ENCODE data around the gene KPNA1.

The KPNA1 gene

DNA sequence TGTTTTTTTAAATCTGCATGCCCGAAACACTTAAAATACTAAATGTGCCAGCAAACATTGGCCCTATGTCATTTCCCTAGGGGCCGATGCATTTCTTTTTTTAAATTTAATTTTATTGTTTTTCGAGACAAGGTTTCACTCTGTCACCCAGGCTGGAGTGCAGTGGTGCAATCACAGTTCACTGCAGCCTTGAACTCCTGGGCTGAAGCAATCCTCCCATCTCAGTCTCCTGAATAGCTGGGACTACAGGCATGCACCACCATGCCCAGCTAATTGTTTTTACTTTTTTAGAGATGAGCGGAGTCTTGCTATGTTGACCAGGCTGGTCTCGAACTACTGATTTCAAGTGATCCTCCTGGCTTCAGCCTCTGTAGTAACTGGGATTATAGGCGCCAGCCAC, 43.9 kb upstream of the KPNA1 start:
- no peak overlapping the region for H3K4me3 ChIP-seq (ENCODE audit: low read length)
- TF ChIP-seq, protein P1, sequence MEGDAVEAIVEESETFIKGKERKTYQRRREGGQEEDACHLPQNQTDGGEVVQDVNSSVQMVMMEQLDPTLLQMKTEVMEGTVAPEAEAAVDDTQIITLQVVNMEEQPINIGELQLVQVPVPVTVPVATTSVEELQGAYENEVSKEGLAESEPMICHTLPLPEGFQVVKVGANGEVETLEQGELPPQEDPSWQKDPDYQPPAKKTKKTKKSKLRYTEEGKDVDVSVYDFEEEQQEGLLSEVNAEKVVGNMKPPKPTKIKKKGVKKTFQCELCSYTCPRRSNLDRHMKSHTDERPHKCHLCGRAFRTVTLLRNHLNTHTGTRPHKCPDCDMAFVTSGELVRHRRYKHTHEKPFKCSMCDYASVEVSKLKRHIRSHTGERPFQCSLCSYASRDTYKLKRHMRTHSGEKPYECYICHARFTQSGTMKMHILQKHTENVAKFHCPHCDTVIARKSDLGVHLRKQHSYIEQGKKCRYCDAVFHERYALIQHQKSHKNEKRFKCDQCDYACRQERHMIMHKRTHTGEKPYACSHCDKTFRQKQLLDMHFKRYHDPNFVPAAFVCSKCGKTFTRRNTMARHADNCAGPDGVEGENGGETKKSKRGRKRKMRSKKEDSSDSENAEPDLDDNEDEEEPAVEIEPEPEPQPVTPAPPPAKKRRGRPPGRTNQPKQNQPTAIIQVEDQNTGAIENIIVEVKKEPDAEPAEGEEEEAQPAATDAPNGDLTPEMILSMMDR (conservative IDR thresholded peaks at IDR 0.05; ENCODE audit: low read depth, low read length), result no peak
- DNase-seq (ENCODE audit: low read depth), result no peak

DNA sequence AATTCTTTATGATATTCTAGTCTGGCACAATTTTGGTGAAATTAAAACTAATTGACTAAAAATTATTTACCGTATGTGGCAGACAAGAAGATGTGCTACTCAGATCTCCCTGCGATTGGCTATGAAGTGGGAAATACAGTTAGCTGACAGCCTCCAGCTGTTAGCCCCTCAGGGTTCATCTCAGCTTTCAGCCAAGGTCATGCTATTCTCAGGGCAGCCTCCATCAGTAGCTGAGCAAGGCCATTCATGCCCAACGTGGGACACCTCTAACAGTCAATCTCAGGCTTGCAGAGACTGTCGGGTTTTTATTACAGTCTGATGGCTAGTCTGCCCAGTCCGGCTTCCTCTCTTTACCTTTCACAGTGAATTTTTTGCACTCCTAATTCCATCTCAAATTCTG, 42.6 kb upstream of the KPNA1 start:
- DNase-seq (ENCODE audit: low read depth), result no peak
- TF ChIP-seq, protein P1 (conservative IDR thresholded peaks at IDR 0.05; ENCODE audit: low read depth, low read length), result no peak
- no peak overlapping the region for H3K4me3 ChIP-seq (ENCODE audit: low read length)

DNA sequence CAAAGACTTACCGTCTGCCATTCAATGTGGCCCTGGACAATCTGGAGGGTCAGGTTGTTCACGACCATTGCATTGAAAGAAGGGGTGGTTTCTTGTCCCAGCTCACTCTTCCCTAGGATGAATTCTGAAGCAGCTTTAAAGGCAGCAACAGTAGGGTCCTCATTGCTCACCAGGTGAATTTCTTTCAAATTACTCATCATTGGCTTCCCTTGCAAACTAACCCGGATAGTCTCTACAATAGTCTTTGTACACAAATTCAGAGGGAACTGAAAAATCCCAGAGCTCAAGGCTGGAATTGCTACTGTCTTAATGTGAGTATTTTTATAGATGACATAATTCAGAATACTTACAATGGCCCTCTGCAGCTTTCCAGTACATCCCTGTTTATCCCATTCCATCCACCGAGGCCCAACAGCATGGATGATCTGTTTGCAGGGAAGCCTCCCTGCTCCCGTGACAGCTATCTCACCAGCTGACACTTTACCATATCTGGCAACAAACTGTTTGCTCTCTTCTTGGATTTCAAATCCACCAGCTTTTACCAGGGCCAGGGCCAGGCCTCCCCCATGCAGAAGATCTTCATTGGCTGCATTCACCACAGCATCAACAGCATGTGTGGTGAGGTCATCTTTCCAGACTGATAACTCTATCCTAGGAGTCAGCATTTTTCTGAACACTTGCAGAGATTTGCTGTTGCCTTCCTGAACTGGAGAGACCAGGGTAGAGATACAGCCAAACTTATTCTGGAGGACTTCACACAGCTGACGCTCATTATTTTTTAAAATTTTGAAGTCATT, 40.7 kb upstream of the KPNA1 start:
- TF ChIP-seq, protein P1 (conservative IDR thresholded peaks at IDR 0.05; ENCODE audit: low read depth, low read length), result no peak
- no peak for DNase-seq (ENCODE audit: low read depth)
- no peak overlapping the region for H3K4me3 ChIP-seq (ENCODE audit: low read length)

DNA sequence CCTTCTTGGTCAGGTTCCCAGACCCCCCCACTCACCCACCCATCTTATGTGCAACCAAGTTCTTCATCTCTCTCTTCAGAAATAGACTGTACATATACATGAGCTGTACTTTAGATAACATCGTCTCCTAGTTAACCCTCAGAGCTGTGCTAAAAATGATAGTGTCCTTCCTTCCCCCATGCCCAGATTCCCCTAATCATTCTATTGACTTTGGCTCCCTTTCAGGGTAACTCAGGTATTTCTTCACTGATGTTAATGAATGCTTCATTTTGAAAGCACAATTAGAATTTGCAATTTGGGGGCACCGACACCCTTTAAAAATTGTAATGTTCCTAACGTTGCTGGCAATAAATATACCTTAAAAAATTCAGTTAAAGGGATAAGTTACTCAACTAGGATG, 38.4 kb upstream of the KPNA1 start:
- H3K4me3 ChIP-seq (ENCODE audit: low read length), result no peak overlapping the region
- DNase-seq (ENCODE audit: low read depth), result no peak
- TF ChIP-seq, protein P1 (conservative IDR thresholded peaks at IDR 0.05; ENCODE audit: low read depth, low read length), result no peak

DNA sequence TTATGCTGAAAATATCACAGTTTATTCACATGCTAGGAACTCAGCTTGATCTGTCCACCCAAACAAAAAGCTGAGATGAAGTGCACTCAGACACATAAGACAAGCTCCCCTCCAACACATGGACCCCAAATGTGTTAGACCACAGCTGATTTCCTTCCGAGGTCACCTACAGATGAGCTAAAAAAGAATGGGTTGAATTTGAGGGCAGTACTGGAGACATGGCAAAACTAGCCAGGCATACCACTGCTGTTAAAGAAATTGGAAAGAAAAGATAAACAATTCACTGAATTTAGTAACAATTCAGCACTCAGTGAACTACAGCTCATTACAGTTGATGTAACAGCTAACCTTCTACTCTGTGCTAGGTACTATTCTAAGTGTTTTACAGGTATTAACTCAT, 33.9 kb upstream of the KPNA1 start:
- H3K4me3 ChIP-seq (ENCODE audit: low read length), result no peak overlapping the region
- DNase-seq (ENCODE audit: low read depth), result no peak
- TF ChIP-seq, protein P1 (conservative IDR thresholded peaks at IDR 0.05; ENCODE audit: low read depth, low read length), result no peak

DNA sequence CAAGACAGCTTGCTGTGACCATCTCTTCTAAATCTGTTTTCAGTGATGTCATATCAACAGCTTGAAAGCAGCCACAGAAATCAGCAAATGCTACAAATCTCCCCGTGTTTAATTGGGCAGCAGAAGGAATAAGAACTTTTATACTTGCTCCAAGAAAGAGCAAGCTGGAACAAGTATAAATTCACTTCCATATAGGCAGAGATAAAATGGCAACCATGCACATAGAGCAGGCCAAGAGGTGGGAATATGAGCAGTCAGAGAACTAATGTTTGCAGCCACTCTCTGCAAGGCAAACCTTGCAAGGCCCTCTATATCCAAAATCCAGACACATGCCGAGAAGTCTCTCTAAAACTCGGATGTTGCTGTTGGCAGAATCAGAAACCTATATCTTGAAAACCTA, 33.3 kb upstream of the KPNA1 start:
- no peak for DNase-seq (ENCODE audit: low read depth)
- TF ChIP-seq, protein P1 (conservative IDR thresholded peaks at IDR 0.05; ENCODE audit: low read depth, low read length), result no peak
- H3K4me3 ChIP-seq (ENCODE audit: low read length), result no peak overlapping the region

DNA sequence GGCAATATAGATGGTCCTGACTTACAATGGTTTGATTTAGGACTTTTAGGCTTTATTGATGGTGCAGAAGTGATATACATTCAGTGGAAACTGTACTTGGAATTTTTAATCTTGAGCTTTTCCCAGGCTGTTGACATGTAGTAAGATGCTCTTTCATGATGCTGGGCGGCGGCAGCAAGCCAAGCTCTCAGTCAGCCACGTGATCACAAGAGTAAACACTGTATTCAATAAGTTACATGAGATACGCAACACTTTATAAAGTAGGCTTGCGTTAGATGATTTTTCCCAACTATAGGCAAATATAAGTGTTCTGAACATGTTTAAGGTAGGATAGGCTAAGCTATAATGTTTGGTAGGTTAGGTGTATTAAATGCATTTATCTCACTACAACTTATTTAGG, 31.4 kb upstream of the KPNA1 start:
- no peak overlapping the region for H3K4me3 ChIP-seq (ENCODE audit: low read length)
- TF ChIP-seq, protein P1 (conservative IDR thresholded peaks at IDR 0.05; ENCODE audit: low read depth, low read length), result no peak
- DNase-seq (ENCODE audit: low read depth), result no peak

Measured in retinal pigment epithelial cell (primary cell).